Measurements from ENCODE around the gene SLC31A2.

SLC31A2 gene

GRCh38 chr9:113154946-113155345, 4.1 kb downstream of the SLC31A2 start:
- H3K4me3 ChIP-seq (ENCODE audit: low read depth, low read length) = no peak overlapping the region
- DNase-seq (ENCODE audit: low read depth) = no peak
- no peak for TF ChIP-seq CTCF (IDR thresholded peaks at IDR 0.05; ENCODE audit: insufficient read depth, low read depth, low read length, missing control alignments)

- peak; percentile 18 for DNase-seq (ENCODE audit: low read depth)
- no peak for TF ChIP-seq CTCF (IDR thresholded peaks at IDR 0.05; ENCODE audit: insufficient read depth, low read depth, low read length, missing control alignments)
- H3K4me3 ChIP-seq (ENCODE audit: low read depth, low read length) = no peak overlapping the region
Measured at GRCh38 chr9:113155911-113156588, 5.2 kb downstream of the SLC31A2 start.

GRCh38 chr9:113156880-113157279, 6.1 kb downstream of the SLC31A2 start:
- no peak for DNase-seq (ENCODE audit: low read depth)
- no peak for TF ChIP-seq CTCF (IDR thresholded peaks at IDR 0.05; ENCODE audit: insufficient read depth, low read depth, low read length, missing control alignments)
- no peak overlapping the region for H3K4me3 ChIP-seq (ENCODE audit: low read depth, low read length)

- no peak for TF ChIP-seq CTCF (IDR thresholded peaks at IDR 0.05; ENCODE audit: insufficient read depth, low read depth, low read length, missing control alignments)
- H3K4me3 ChIP-seq (ENCODE audit: low read depth, low read length) = no peak overlapping the region
- DNase-seq (ENCODE audit: low read depth) = no peak
Measured at GRCh38 chr9:113158446-113158845, 7.6 kb downstream of the SLC31A2 start.

GRCh38 chr9:113160571-113160970, 9.8 kb downstream of the SLC31A2 start:
- DNase-seq (ENCODE audit: low read depth) = no peak
- no peak for TF ChIP-seq CTCF (IDR thresholded peaks at IDR 0.05; ENCODE audit: insufficient read depth, low read depth, low read length, missing control alignments)
- H3K4me3 ChIP-seq (ENCODE audit: low read depth, low read length) = no peak overlapping the region

GRCh38 chr9:113163001-113163400, 12.2 kb downstream of the SLC31A2 start:
- no peak for DNase-seq (ENCODE audit: low read depth)
- TF ChIP-seq CTCF (IDR thresholded peaks at IDR 0.05; ENCODE audit: insufficient read depth, low read depth, low read length, missing control alignments) = no peak

More at GRCh38 chr9:113163001-113163400, 12.2 kb downstream of the SLC31A2 start:
- H3K4me3 ChIP-seq (ENCODE audit: low read depth, low read length) = no peak overlapping the region
